HG03139 (cell line): ENCODE data around the gene ARFGAP3.

Experiments
- ATAC-seq: cut with Tn5 transposase; IDR thresholded peaks from one replicate; pipeline ENCODE4 v1.9.1; 2021; ENCODE audit not compliant: unreplicated experiment

Gene ARFGAP3

DNA sequence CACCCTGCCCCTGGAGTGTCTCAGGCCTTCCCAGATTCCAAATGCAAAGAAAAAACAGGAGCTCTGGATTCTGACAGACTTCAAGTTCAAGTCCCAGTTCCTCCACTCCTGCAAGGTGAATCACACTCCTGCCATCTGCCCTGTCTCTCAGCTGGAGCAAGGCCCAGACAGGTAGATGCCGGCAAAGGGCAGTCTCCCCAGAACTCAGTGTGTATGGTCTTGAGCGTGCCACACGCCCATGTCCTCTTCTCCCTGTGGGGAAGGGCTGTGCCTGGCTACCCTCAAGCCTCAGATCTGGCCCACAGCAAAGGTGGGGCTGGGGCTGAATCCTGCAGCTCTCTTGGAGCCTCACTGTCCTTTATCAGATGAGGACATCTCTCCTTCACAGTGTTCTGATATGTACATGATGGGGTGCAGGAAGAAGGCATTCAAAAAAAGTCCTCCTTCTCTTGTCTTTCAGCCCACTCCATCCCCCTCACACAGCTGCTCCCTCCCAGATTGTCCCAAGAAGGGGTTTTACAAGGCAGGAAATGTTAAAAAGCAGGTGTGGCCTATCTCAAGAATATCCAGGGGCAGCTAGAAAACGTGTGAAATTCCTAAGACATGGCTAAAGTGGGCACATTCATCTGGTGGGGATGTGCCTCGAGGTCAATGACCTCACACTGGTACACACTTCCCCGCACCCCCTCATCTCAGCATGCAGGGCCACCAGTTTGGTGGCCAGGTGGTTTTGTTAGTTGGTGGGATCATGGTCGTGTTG lies 27.7 kb upstream of the ARFGAP3 start:
- no peak for ATAC-seq

DNA sequence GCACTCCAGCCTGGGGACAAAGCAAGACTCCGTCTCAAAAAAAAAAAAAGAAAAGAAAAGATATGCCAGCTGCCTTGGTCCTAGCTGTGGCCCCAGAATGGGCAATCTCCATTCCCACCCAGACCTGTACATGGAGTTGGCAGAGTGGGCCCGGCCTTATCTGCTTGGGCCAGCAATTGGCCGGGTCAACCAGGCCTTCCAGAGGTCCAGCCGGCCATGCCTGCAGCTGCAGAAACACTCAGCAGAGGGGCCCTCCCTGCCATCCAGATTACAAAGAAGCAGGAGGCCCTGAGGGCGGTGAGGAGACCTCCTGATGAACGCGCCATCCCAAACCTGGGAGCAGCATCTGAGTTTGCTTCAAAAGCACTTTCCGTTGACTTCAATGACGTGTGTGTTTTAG lies 26.9 kb upstream of the ARFGAP3 start:
- ATAC-seq, result no peak

DNA sequence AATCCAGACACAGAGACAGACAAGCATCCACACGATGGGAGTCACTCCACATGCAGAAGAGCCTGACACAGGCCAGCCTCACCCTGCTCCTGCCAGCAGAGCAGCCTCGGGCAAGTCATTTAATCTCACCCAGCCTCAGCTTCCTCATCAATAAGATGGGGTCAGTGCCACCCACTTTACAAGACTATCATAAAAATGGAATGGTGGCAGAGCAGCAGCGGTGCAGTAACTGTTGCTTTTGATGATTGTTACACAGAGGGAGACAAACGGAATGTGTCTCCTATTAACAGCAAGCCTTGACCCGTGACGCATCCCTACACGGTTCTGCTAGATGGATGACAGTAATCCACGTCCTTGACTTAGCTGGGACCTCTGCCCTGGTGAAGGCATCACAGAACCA lies 26.0 kb upstream of the ARFGAP3 start:
- ATAC-seq, result no peak

DNA sequence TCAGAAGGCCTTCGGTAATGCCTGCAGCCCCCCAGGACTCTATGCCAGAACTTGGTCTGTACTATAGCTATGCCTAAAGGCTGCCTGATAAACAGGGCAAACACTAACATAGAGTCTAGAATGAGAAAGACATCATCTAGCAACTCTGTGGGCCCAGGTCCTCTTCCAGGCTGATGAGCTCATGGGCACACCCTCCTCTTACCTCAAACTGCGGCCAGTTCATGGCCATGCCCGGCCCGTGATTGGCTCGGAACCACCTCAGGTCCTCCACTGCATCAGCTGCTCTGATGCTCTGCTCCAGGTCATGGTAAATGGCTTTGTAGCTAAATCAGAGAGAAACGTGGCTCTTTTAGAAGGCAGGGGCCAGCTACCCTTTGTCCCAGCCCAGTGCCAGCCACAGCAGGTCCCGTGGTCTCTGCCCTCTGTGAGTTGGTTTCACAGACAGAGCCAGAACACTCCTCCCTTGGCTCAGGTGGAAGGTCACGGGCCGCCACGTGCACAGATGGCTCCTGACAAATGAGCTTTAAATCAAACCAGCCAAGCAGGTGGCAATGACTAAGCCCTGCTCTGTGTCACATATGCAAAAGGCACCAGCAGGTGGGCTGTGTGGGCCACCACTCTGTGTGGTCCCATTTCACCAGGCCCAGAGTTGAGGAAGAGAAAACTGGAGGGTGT lies 25.0 kb upstream of the ARFGAP3 start:
- ATAC-seq, result no peak

DNA sequence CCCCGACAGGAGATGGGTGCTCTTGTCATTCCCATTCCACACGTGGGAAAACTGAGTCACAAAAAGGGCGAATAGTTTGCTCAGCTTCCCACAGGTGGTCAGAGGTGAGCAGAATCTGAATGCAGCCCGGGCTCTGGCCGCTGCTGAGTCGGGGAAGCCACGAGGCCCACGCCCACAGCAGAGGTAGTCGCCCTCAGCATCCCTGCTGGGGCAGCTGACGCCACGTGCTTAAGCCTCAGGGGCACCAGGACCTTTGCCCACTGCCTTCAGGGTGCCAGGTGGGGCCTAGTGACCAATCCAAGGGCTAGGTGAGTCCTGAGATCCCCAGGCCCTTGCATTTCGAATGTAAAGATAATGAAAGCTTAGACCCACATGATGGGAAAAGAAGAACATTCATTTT lies 24.2 kb upstream of the ARFGAP3 start:
- ATAC-seq, result no peak

DNA sequence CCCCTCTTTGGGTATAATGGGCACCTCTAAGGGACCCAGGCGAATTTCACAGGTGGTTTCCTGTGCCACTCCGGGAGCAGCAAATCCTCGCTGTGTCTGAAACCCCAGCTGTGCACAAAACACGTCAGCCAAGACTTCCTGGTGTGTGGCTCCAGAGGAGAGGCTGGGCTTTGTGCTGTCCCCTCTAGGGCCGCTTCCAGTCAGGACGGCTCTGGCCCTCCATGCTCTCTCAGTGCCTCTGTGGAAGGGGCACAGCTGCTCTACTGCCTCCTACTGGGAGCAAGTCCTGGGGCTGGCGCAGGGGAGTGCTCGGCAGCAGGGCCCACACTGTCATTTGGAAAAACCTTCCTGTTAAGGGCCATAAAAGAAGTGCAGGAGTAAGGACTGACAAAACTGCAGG lies 23.7 kb upstream of the ARFGAP3 start:
- ATAC-seq, result no peak

DNA sequence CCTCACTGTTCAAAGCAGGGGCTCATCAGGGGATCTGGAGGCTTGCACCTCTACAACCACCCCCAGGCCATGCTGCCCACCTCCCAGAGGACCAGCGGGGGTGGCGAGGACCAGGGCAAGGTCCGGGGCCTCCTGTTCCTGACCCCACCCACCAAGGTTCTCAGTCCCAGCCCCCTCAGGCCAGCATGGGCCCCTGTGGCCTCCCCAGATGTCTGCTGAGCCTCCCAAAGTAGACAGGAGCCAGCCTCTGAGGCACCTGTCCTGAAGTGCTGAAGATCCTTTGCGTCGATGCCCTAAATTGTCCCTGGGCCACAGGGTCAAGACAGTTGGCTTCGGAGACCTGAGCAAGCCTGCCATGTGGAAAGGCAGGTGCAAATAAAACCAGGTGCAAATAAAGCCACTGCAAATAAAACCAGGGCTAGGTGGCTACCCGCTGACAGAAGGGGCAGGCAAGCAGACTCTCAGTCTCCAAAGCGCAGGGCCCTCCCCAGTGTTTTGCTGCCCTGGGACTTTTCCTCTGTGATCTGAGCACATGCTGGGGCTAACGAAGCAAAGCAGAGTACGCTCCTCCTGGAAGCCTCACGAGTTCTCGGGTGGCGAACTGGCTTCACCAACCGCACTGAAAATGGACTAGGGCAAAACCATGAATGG lies 22.4 kb upstream of the ARFGAP3 start:
- ATAC-seq, result no peak

DNA sequence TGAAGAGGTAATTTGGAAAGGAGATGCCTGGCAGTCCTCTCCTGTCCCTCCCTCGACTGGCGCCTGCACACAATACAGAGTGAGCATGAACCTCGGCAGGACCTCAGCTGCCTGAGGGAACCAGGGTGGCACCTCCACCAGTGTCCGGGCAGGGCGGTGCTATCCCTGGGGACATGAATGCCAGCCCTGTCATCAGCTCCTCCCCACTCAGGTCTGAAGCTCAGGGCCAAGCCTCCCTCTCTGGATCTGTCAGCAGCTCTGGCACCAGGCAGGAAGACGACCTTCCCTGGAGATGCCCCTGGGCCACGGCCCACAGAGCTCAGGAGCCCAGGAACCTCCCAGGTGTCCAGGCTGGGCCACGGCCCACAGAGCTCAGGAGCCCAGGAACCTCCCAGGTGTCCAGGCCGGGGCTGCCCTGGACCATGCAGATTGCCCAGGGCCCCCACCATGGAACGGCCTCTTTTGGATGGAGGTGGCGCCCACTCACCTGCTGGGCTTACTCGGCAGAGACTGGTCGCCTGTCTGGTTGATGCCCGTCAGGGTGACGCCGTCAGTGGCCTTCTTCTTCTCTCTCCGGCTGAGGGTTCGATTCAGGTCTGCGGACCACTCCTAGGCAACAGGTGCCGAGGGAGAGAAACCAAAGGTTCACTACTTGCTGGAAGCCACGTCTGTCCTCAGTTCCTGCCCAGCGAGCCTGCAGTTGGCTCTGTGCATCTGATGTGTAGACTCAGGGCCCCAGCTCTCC lies 21.7 kb upstream of the ARFGAP3 start:
- no peak for ATAC-seq

DNA sequence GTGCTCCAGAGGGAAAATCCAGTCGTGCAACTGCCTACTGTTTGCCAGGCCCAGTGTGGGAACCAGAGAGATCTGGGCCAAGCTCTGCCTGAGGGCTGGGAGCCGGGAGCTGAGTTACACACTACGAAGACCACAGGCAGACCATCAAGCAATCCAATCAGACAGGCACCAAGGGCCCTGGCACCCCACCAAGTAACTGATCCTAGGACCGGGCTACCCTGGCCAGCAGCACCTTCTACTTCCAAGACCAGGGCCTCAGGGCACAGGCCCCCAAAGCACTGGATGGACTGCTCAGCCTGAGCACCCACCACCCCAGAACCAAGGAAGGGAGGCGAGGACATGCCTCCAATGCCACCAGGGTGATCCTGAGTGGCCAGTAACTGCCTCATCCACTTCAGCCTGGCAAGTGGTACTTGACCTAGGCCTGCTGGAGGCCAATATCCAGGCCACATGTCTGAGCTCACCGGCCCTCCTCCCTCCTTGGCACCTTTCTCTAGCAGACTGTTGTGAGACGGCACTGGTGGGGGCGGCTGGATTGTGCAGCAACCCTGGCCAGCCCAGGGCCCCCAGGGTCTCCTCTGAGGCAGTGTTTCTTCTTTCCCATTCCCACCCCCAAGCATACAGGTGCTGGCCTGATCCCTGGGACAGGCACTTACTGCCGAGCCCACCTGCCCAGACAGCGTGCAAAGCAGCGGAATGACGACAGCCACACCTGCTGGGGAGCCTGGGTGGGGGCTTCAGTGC lies 20.7 kb upstream of the ARFGAP3 start:
- ATAC-seq, result no peak

DNA sequence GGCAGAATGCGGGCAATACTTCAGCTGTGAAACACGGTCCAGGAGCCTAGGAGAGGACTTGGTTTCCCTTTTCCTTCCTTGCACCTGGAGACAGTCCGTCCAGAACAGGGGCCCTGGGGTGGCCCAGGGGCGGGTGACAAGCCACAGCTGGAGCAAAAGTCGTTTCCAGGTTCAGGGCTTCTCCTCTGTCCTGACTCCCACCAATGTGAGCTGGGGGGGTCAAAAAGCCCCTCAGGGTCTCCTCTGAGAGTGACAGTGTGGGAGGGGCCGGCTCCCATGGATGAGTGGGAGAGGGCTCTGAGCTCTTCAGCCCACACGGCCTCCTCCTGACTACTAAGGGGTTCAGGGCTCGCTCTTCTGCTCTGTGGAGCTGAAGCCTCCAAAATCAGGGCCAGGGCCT lies 20.1 kb upstream of the ARFGAP3 start:
- no peak for ATAC-seq

DNA sequence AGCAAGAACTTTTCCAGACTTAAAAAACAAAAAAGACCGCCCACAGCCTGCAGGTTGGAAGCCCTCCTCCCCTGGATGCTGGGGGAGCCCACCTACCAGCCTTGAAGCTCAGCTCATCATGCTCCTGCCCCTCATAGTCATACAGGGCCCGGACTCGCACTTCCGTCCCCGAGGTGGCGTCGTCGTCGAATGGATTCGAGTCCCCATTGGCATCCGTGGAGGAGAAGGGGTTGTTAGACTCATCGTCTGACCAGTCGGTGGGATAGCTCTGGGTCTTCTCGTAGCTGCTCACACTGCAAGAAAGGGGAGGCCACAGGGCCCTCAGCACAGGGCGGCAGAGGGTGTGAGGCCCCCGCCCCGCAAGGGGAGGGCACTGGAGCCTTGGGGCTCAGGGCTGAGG lies 19.0 kb upstream of the ARFGAP3 start:
- no peak for ATAC-seq

DNA sequence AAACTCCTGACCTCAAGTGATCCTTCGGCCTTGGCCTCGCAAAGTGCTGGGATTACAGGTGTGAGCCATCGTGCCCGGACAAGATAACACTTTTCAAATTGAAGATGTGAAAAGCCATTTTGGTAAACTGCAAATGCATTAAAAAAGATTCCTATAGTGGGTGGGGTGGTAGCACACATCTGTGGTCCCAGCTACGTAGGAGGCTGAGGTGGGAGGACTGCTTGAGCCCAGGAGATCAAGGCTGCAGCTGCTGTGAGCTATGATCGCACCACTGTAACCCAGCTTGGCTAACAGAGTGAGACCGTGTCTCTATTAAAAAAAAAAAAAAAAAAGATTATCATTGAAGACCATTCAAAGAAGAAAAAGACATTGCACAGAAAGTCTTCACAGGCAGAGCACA lies 16.9 kb upstream of the ARFGAP3 start:
- ATAC-seq, result no peak

DNA sequence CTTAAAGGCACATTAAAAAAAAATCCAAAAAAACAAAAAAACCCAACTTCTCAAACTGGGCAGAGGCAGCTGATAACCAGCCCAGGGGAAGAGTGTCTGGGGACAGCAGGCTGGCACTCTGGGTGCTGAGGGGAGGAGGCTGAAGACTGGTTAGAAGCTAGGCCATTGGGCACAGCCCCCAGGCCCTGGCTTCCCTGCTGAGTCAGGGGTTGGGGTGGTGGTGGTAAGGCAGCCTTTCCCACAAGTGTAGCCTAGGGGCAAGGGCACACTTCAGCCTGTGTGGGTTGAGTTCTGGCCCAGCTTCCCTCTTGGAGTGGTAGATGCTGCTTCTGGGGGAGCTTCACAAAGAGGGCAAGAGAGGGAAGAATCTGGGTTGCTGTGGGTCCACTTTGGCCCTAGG lies 16.3 kb upstream of the ARFGAP3 start:
- no peak for ATAC-seq

DNA sequence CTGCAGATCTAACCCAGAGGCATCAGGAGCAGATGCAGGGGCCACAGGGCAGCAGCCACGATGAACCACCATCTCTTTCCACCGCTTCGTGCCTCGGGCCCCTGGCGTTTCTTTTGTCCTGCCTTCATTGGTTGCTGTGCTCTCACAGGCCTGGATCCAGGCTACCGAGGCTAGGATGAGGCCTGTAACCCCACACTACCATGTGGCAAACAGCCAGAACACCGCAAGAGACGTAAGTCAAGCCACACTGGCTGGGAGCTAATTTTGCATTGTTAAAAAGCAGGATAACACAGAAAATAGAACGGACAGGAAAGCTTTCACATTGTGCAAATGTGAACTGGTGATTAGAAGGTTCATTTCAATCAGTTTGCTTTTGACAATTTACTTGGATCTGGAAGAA lies 15.7 kb upstream of the ARFGAP3 start:
- ATAC-seq, result no peak

DNA sequence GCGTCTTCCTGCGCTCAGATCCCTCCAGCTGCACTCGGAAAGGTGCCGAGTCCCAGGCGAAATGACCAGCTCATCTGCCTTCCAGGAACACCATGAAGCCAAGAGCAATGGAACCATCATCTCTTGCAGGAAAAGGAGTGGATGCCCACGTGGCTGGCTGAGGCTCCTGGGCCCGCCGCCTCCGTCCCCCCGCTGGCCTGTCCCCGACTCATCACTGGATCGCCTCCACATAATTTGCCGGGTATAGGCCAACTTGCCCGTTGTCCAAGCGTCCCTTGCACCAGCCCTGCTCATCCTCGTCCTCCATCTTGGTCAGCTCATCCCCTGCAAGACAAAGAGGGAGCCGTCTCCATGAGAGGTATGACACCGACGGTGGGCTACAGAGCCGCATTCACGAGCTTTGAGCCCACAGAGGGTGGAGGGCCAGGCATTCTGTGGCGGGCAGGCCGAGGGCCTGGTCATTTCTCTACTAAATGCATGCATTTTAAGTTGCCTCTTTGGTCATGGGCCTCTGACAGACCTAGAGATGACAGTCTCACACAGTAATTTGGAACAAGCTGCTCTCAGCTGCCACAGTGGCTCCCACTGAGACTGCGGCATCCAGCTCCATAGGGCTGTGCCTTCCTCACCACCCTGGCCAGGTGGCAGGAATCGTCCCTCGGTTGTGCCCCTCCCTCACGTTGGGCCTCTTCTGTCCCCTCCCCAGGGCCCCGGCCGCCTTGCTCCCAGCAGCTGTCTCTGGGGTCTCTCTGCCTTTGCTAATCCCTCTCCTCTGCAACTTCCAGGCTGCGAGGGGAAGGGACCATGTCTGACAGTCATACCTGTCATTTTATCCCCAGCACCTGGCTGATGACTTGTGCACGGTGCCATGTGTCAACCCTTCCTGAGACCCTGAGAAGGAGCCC lies 14.3 kb upstream of the ARFGAP3 start:
- ATAC-seq, result no peak

DNA sequence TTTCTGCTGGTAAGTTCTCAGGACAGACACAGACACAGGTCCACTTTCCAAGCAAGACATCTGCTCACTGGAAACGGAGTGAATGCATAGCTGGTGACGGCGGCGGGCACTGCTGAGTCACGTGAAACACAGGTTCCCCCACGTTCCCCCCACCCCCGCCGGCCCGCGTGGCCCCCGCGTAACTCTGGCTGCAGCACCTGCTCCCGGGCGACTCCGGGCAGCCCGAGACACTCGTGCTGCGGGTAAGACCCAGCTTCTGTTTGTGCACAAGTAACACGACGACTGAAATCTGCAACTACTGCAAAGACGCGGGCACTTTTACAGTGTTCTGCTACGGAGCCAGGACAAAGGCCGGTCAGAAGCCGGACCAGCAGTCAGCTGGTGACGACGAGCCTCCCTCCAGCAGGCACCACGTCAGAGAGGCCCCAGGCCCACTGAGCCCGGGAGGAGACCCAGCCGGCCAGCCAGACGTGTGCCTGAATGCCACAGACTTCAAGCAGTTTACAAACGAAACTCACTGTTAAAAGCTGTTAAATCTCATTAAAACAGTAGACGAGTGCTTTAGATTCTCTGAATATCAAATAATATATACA lies 12.9 kb upstream of the ARFGAP3 start:
- ATAC-seq, result no peak

DNA sequence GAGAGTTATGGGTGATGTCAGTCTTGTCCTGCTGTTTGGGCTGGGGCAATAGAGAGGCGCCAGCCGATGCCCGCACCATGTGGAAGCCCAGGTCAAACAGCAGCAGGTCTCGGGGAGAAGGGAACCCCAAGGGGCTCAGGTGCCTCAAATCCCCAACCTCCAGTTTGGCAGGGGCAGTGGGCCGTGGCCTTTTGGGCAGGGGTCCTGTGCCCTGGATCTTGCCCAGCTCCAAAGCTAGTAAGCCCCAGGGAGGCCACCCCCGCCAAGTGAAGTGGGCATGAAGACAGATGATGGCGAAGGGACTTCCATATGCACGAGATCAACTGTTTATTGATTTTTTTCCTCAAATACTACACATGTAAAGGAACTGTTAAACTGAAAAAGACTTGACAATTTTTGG lies 12.4 kb upstream of the ARFGAP3 start:
- no peak for ATAC-seq

DNA sequence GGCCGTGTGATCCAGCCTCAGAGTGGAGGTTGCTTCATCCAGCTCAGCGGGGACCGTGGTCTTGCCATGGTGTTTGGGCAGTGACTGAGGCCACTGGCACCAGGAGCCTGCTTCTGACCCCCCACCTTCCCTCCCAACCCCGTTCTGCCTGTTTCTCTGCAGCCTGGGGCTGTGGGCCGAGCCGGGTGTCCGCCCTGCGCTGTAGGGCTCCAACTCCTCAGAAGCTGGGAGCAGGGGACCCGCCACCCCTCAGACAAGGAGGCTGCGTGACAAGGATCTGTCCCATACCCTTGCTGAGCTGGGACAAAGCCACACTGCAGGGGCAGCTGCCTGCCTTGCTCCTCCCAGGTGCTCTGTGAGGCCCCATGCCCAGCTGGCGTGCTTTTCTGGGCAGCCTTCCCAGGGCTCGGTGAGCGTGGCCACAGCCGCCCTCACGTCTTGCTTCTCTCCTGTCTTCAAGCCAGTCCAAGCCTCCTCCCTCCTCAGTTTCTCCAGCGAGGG lies 11.7 kb upstream of the ARFGAP3 start:
- no peak for ATAC-seq

DNA sequence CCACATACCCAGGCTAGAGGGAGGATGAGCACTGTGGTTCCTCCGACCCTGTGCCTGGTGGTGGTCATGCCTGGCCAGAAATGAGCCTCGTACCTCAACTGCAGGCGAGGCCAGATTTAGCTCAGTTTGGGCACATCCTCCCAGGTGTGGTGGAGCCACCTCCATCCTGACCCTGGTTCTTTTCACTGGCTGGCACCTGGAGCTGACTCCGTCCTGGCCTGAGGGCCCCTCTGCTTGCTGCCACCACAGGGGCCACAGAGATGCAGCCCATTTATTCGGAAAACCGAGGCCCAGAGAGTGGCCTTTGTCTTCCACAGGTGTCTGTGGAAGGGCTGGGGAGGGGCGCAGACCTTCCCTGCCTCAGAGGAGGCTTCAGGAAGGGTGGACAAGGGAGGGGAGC lies 9.0 kb upstream of the ARFGAP3 start:
- no peak for ATAC-seq
